Naive thymus-derived CD4-positive, alpha-beta T cell (primary cell): ENCODE measurements around the gene DERA. TPM values are rescaled to one million over a fixed set of nuclear protein-coding genes. Genes with fewer than 3 reads are reported as not detected.

Experiments used
- ATAC-seq: fragments of 150-1000 bp; cut with Tn5 transposase; 2 replicates; pipeline ENCODE4 v1.10.0; 2021; ENCODE audit warnings: mild to moderate bottlenecking, moderate library complexity
- CTCF ChIA-PET: fragments of 350-600 bp; sonication (Branson Sonifier 250); formaldehyde crosslinking; loops from one replicate; lab custom pipeline; 2021; ENCODE audit warnings: antibody characterized with exemption; lab: Charles Lee
- POLR2A ChIA-PET: fragments of 350-600 bp; sonication (Branson Sonifier 250); formaldehyde crosslinking; loops from one replicate; lab custom pipeline; 2021; ENCODE audit warnings: antibody characterized with exemption, inconsistent platforms; lab: Charles Lee
- DNase-seq, 9 donors: peaks; one replicate each; pipeline versions ENCODE4 v3.0.0 to v3.0.0-alpha.2; 2020 to 2022; ENCODE audit warnings: mixed read lengths in 1 of 9
- H3K27ac ChIP-seq: one replicate; pipeline ENCODE4 v1.7.0; 2013; ENCODE audit warnings: mild to moderate bottlenecking, low read depth, low read length, moderate library complexity
- H3K27me3 ChIP-seq, 2 donors: one replicate each; pipeline ENCODE4 v1.7.0; 2013; ENCODE audit warnings: low read length in 2 of 2, mild to moderate bottlenecking in 2 of 2, moderate library complexity in 2 of 2; ENCODE audit not compliant: control insufficient read depth in 2 of 2, insufficient read depth in 2 of 2
- H3K36me3 ChIP-seq, 3 experiments: 1 replicate in 2 of 3; 2 replicates in 1 of 3; pipeline ENCODE4 v1.7.0; 2013; ENCODE audit warnings: low read length in 3 of 3, mild to moderate bottlenecking in 3 of 3, moderate library complexity in 1 of 3; ENCODE audit not compliant: insufficient read depth in 3 of 3, control insufficient read depth in 2 of 3
- H3K4me1 ChIP-seq, 2 donors: one replicate each; pipeline ENCODE4 v1.7.0; 2013; ENCODE audit warnings: low read length in 2 of 2, mild to moderate bottlenecking in 2 of 2, moderate library complexity in 1 of 2; ENCODE audit not compliant: control insufficient read depth in 2 of 2, insufficient read depth in 2 of 2
- H3K4me3 ChIP-seq: 2 replicates; pipeline ENCODE4 v1.7.0; 2013; ENCODE audit warnings: mild to moderate bottlenecking, low read length
- H3K9me3 ChIP-seq, 3 experiments: 1 replicate in 2 of 3; 2 replicates in 1 of 3; pipeline ENCODE4 v1.7.0; 2013; ENCODE audit warnings: low read length in 3 of 3; ENCODE audit not compliant: control insufficient read depth in 2 of 3
- H3K27ac Mint-ChIP-seq, 9 donors: one replicate each; pipeline ENCODE4 v1.8.0; 2020 to 2022; ENCODE audit warnings: mixed read lengths in 9 of 9, mild to moderate bottlenecking in 8 of 9, moderate library complexity in 5 of 9, inconsistent platforms in 2 of 9
- H3K27me3 Mint-ChIP-seq, 5 donors: one replicate each; pipeline ENCODE4 v1.8.0; 2021 to 2022; ENCODE audit warnings: mixed read lengths in 5 of 5, mild to moderate bottlenecking in 1 of 5
- H3K36me3 Mint-ChIP-seq, 5 donors: one replicate each; pipeline ENCODE4 v1.8.0; 2020 to 2022; ENCODE audit warnings: mixed read lengths in 5 of 5, mild to moderate bottlenecking in 3 of 5, inconsistent platforms in 1 of 5
- H3K4me1 Mint-ChIP-seq, 7 donors: one replicate each; pipeline ENCODE4 v1.8.0; 2020 to 2022; ENCODE audit warnings: mixed read lengths in 7 of 7, mild to moderate bottlenecking in 3 of 7, inconsistent platforms in 1 of 7
- H3K4me3 Mint-ChIP-seq, 10 donors: one replicate each; pipeline ENCODE4 v1.8.0; 2020 to 2022; ENCODE audit warnings: mild to moderate bottlenecking in 10 of 10, mixed read lengths in 10 of 10, moderate library complexity in 6 of 10, inconsistent platforms in 2 of 10
- H3K9me3 Mint-ChIP-seq, 11 donors: one replicate each; pipeline ENCODE4 v1.8.0; 2020 to 2022; ENCODE audit warnings: mixed read lengths in 11 of 11, mild to moderate bottlenecking in 4 of 11, inconsistent platforms in 1 of 11, moderate library complexity in 1 of 11
- intact Hi-C, 2 donors: fragments of 100-400 bp; cut with micrococcal nuclease; formaldehyde crosslinking; loops; one replicate each; pipeline ENCODE4 v1.15.1; 2023
- polyA plus RNA-seq, 2 donors: library from polyadenylated mRNA; unstranded; fragments of 300-500 nt; fragmentation: Illumina TruSeq; gene quantifications; one replicate each; pipeline ENCODE4 v1.2.3, GENCODE V29; 2021
- total RNA-seq, 6 experiments: library from RNA in 5 of 6; stranded (reverse) in 5 of 6; gene quantifications; 1 replicate in 5 of 6; 2 replicates in 1 of 6; pipeline ENCODE4 v1.2.3 and lab custom pipeline; 2021 to 2026

DERA gene
- total and polyA plus RNA-seq, 7 experiments from 2014 or later, result 8.4 to 33.4 (median 14.6) TPM

- ATAC-seq (no peak), DNase-seq (no peak)
- Histone ChIP-seq H3K36me3 (peaks cover 4 to 10% (median 7%) of the 10 kb centered on the region in 3 experiments), H3K9me3 (no peaks in the 10 kb centered on the region), H3K27me3 (no peaks in the 10 kb centered on the region), H3K27ac (peak overlapping the region; percentile 96), H3K4me3 (peak overlapping the region; percentile 97), H3K4me1 (peaks cover 22 to 32% of the 10 kb centered on the region in 2 donors)
- H3K27ac Mint-ChIP-seq, result peak overlapping the region; percentile 79 to 100 (median 99)
- peaks cover 45 to 78% (median 72%) of the 10 kb centered on the region in 7 donors for H3K4me1 Mint-ChIP-seq
- no peaks in the 10 kb centered on the region for H3K27me3 Mint-ChIP-seq
- H3K36me3 Mint-ChIP-seq, result peaks cover 8 to 31% (median 18%) of the 10 kb centered on the region in 5 donors
- ChIA-PET POLR2A (interaction anchor here (1.9 to 2.1 kb wide), 2 partner anchors 28 to 95 kb away, joined by 7 to 12 read pairs; partner anchors contain the start of genes DERA and EPS8), CTCF (interaction anchor here (0.7 to 2.1 kb wide), 5 partner anchors 14 to 617 kb away, joined by 3 to 7 read pairs (median 3); partner anchors contain the start of gene DERA)
- intact Hi-C loops, result loop anchor here (2.0 to 10.0 kb wide), 9 partner anchors 15 to 1626 kb away; partner anchors contain the start of genes ARHGDIB (in 1 of the 2), C12orf60 (in 1 of the 2) and WBP11 (in 1 of the 2)
- no peaks in the 10 kb centered on the region for H3K9me3 Mint-ChIP-seq
- peak overlapping the region; percentile 91 to 100 (median 97) for H3K4me3 Mint-ChIP-seq
Observed at GRCh38 chr12:15883536-15883935, 27.6 kb upstream of the DERA start.

- Histone ChIP-seq H3K27ac (no peak overlapping the region), H3K4me3 (no peak overlapping the region), H3K9me3 (no peaks in the 10 kb centered on the region), H3K36me3 (peaks cover 7 to 16% (median 10%) of the 10 kb centered on the region in 3 experiments), H3K4me1 (peaks cover 21 to 32% of the 10 kb centered on the region in 2 donors), H3K27me3 (peaks cover 0 to 3% of the 10 kb centered on the region in 2 donors)
- H3K36me3 Mint-ChIP-seq, result peaks cover 8 to 38% (median 25%) of the 10 kb centered on the region in 5 donors
- H3K27me3 Mint-ChIP-seq, result no peaks in the 10 kb centered on the region
- POLR2A ChIA-PET, result interaction anchor here (1.3 kb wide), 1 partner anchor 25 kb away, joined by 4 read pairs; the partner anchor contains the start of gene DERA
- no peaks in the 10 kb centered on the region for H3K9me3 Mint-ChIP-seq
- ATAC-seq (no peak), DNase-seq (no peak)
- H3K4me3 Mint-ChIP-seq, result peak overlapping the region in 7 of 10 donors; percentile 2 to 23 (median 19)
- intact Hi-C loops, result loop anchor here in 1 of 2 donors (10.0 kb wide), 1 partner anchor 1492 kb away; no protein-coding TSS in a partner anchor
- H3K27ac Mint-ChIP-seq, result peak overlapping the region in 4 of 9 donors; percentile 17 to 68 (median 32)
- peaks cover 54 to 88% (median 80%) of the 10 kb centered on the region in 7 donors for H3K4me1 Mint-ChIP-seq
- CTCF ChIA-PET, result no interaction called here
Observed at GRCh38 chr12:15886372-15887042, 24.6 kb upstream of the DERA start.

GRCh38 chr12:15887043-15887817, 23.9 kb upstream of the DERA start:
- no peaks in the 10 kb centered on the region for H3K9me3 Mint-ChIP-seq
- POLR2A ChIA-PET, result interaction anchor here (1.3 kb wide), 1 partner anchor 24 kb away, joined by 4 read pairs; the partner anchor contains the start of gene DERA
- Histone ChIP-seq H3K27ac (no peak overlapping the region), H3K9me3 (no peaks in the 10 kb centered on the region), H3K27me3 (peaks cover 0 to 3% of the 10 kb centered on the region in 2 donors), H3K4me1 (peaks cover 18 to 32% of the 10 kb centered on the region in 2 donors), H3K4me3 (no peak overlapping the region), H3K36me3 (peaks cover 7 to 16% (median 10%) of the 10 kb centered on the region in 3 experiments)
- H3K36me3 Mint-ChIP-seq, result peaks cover 8 to 39% (median 25%) of the 10 kb centered on the region in 5 donors
- no peak for DNase-seq
- peak overlapping the region in 3 of 9 donors; percentile 27 to 68 (median 39) for H3K27ac Mint-ChIP-seq
- ATAC-seq, result no peak
- no peaks in the 10 kb centered on the region for H3K27me3 Mint-ChIP-seq
- intact Hi-C loops, result loop anchor here in 1 of 2 donors (10.0 kb wide), 1 partner anchor 1492 kb away; no protein-coding TSS in a partner anchor
- peak overlapping the region in 2 of 10 donors; percentile 22 to 40 for H3K4me3 Mint-ChIP-seq
- CTCF ChIA-PET, result interaction anchor here (0.7 kb wide), 1 partner anchor 11 kb away, joined by 3 read pairs; no protein-coding TSS in a partner anchor
- H3K4me1 Mint-ChIP-seq, result peaks cover 52 to 80% (median 75%) of the 10 kb centered on the region in 7 donors

GRCh38 chr12:15892645-15893259, 18.4 kb upstream of the DERA start:
- H3K4me3 Mint-ChIP-seq, result no peak overlapping the region
- no peaks in the 10 kb centered on the region for H3K9me3 Mint-ChIP-seq
- H3K36me3 ChIP-seq, result peaks cover 0 to 32% (median 6%) of the 10 kb centered on the region in 3 experiments
- ATAC-seq (no peak), DNase-seq (no peak)
- peaks cover 0 to 3% of the 10 kb centered on the region in 2 donors for H3K27me3 ChIP-seq
- ChIA-PET POLR2A (interaction anchor here (1.5 kb wide), 1 partner anchor 19 kb away, joined by 4 read pairs; the partner anchor contains the start of gene DERA), CTCF (no interaction called here)
- H3K4me3 ChIP-seq, result no peak overlapping the region
- no peaks in the 10 kb centered on the region for H3K9me3 ChIP-seq
- H3K4me1 Mint-ChIP-seq, result peaks cover 14 to 27% (median 23%) of the 10 kb centered on the region in 7 donors
- no peaks in the 10 kb centered on the region for H3K4me1 ChIP-seq
- peak overlapping the region in 1 of 9 donors; percentile 7 for H3K27ac Mint-ChIP-seq
- H3K36me3 Mint-ChIP-seq, result peaks cover 0 to 13% (median 9%) of the 10 kb centered on the region in 5 donors
- intact Hi-C loops, result no loop called here
- H3K27me3 Mint-ChIP-seq, result no peaks in the 10 kb centered on the region
- no peak overlapping the region for H3K27ac ChIP-seq

GRCh38 chr12:15893260-15893659, 17.9 kb upstream of the DERA start:
- Histone ChIP-seq H3K27ac (no peak overlapping the region), H3K27me3 (peaks cover 0 to 3% of the 10 kb centered on the region in 2 donors), H3K4me1 (no peaks in the 10 kb centered on the region), H3K9me3 (no peaks in the 10 kb centered on the region), H3K4me3 (no peak overlapping the region), H3K36me3 (peaks cover 0 to 32% (median 6%) of the 10 kb centered on the region in 3 experiments)
- Mint-ChIP-seq H3K27me3 (no peaks in the 10 kb centered on the region), H3K4me3 (no peak overlapping the region), H3K9me3 (no peaks in the 10 kb centered on the region), H3K27ac (no peak overlapping the region), H3K4me1 (peaks cover 10 to 22% (median 18%) of the 10 kb centered on the region in 7 donors), H3K36me3 (peaks cover 0 to 12% (median 9%) of the 10 kb centered on the region in 5 donors)
- DNase-seq (no peak), ATAC-seq (no peak)
- POLR2A ChIA-PET, result interaction anchor here (1.5 kb wide), 1 partner anchor 18 kb away, joined by 4 read pairs; the partner anchor contains the start of gene DERA
- intact Hi-C loops, result no loop called here
- CTCF ChIA-PET, result interaction anchor here (0.6 kb wide), 1 partner anchor 1062 kb away, joined by 4 read pairs; no protein-coding TSS in a partner anchor
